HCT116 (cell line): ENCODE results near the gene TFEB. TPM values are rescaled to one million over a fixed set of nuclear protein-coding genes. Genes with fewer than 3 reads are reported as not detected.
A peak's percentile ranks its signal among the peaks of the same experiment; 100 is the strongest.

Source experiments
- ATAC-seq: fragments of 200-7000 bp; cut with Tn5 transposase; 2 replicates; pipeline ENCODE4 v1.9.1; 2020; ENCODE audit warnings: mild to moderate bottlenecking, moderate library complexity
- BruUV-seq: library from RNA; stranded (reverse); fragments of 400-500 nt; replicated peaks from 2 replicates; lab custom pipeline; 2021; lab: Mats Ljungman, UMichigan
- CTCF ChIA-PET: fragments of 300-600 bp; sonication (Branson Sonifier 250); formaldehyde crosslinking; loops from one replicate; lab custom pipeline; 2021; ENCODE audit warnings: antibody characterized with exemption; lab: Charles Lee
- POLR2A ChIA-PET: fragments of 300-600, 350-600 bp; sonication (Branson Sonifier 250); formaldehyde crosslinking; loops from one replicate; lab custom pipeline; 2021; ENCODE audit warnings: antibody characterized with exemption; lab: Charles Lee
- RAD21 ChIA-PET, 2 experiments: fragments of 300-600 bp; sonication (Branson Sonifier 250); formaldehyde crosslinking; loops; one replicate each; lab custom pipeline; 2023; ENCODE audit warnings: low total read pairs in 2 of 2; ENCODE audit not compliant: uncharacterized antibody in 2 of 2, unreplicated experiment in 2 of 2, low non-redundant PET in 1 of 2; lab: Charles Lee
- DNase-seq: peaks from one replicate; pipeline ENCODE4 v3.0.0-alpha.2; 2010; ENCODE audit warnings: low read depth, low spot score
- H2AFZ ChIP-seq: fragments of 200-600 bp; shearing (Covaris generic), sonication (generic); 2 replicates; pipeline ENCODE4 v1.6.1; 2017; ENCODE audit warnings: low read depth, mixed run types, mixed read lengths, antibody characterized with exemption, low read length; ENCODE audit not compliant: poor library complexity, severe bottlenecking
- H3K27ac ChIP-seq: 2 replicates; pipeline ENCODE4 v1.5.1; 2012; ENCODE audit warnings: low read depth, low read length
- H3K27me3 ChIP-seq: fragments of 200-600 bp; sonication (generic); 2 replicates; pipeline ENCODE4 v1.6.1; 2016; ENCODE audit warnings: mixed run types, low read length, mixed read lengths; ENCODE audit not compliant: insufficient read depth
- H3K36me3 ChIP-seq, 2 experiments: fragments of 200-500 bp in 1 of 2; fragments of 200-600 bp in 1 of 2; sonication (Bioruptor generic) in 1 of 2; sonication (generic) in 1 of 2; 2 replicates each; pipeline versions ENCODE4 v1.5.1 to v1.6.1; 2014 to 2016; ENCODE audit warnings: low read length in 2 of 2, inconsistent platforms in 1 of 2, mixed read lengths in 1 of 2, mixed run types in 1 of 2; ENCODE audit not compliant: insufficient read depth in 2 of 2, control insufficient read depth in 1 of 2
- H3K4me1 ChIP-seq, 2 experiments: fragments of 200-600 bp in 1 of 2; sonication (generic) in 1 of 2; 2 replicates each; pipeline versions ENCODE4 v1.5.1 to v1.6.1; 2012 to 2017; ENCODE audit warnings: low read length in 2 of 2, inconsistent platforms in 1 of 2, mild to moderate bottlenecking in 1 of 2, mixed read lengths in 1 of 2, mixed run types in 1 of 2, moderate library complexity in 1 of 2; ENCODE audit not compliant: insufficient read depth in 2 of 2, control insufficient read depth in 1 of 2
- H3K4me2 ChIP-seq: fragments of 200-600 bp; sonication (generic); 2 replicates; pipeline ENCODE4 v1.6.1; 2017; ENCODE audit warnings: mixed run types, low read length, mixed read lengths
- H3K4me3 ChIP-seq, 2 experiments: fragments of 200-600 bp in 1 of 2; sonication (generic) in 1 of 2; replicated peaks in 1 of 2; 2 replicates each; pipeline ENCODE4 v1.5.1; 2011 to 2016; ENCODE audit warnings: low read length in 2 of 2, control low read depth in 1 of 2, low read depth in 1 of 2, mild to moderate bottlenecking in 1 of 2, mixed read lengths in 1 of 2, mixed run types in 1 of 2
- H3K79me2 ChIP-seq: fragments of 200-600 bp; sonication (generic); 2 replicates; pipeline ENCODE4 v1.6.1; 2017; ENCODE audit warnings: mild to moderate bottlenecking, mixed run types, low read length, moderate library complexity, mixed read lengths; ENCODE audit not compliant: insufficient read depth
- H3K9ac ChIP-seq: fragments of 200-600 bp; sonication (generic); 2 replicates; pipeline ENCODE4 v1.6.1; 2016; ENCODE audit warnings: low read length, mixed read lengths
- H3K9me2 ChIP-seq: fragments of 200-600 bp; sonication (generic), shearing (Covaris generic); 2 replicates; pipeline ENCODE4 v1.6.1; 2017; ENCODE audit warnings: mixed run types, mild to moderate bottlenecking, moderate library complexity; ENCODE audit not compliant: insufficient read depth
- H3K9me3 ChIP-seq, 2 experiments: fragments of 200-500 bp in 1 of 2; fragments of 200-600 bp in 1 of 2; sonication (Bioruptor generic) in 1 of 2; sonication (generic) in 1 of 2; 2 replicates each; pipeline ENCODE4 v1.6.1; 2014 to 2017; ENCODE audit warnings: low read length in 2 of 2, mixed read lengths in 2 of 2, inconsistent platforms in 1 of 2, low read depth in 1 of 2, mild to moderate bottlenecking in 1 of 2, mixed run types in 1 of 2, moderate library complexity in 1 of 2; ENCODE audit not compliant: control insufficient read depth in 1 of 2, insufficient read depth in 1 of 2
- H4K20me1 ChIP-seq: fragments of 200-600 bp; sonication (generic), shearing (Covaris generic); 2 replicates; pipeline ENCODE4 v1.6.1; 2017; ENCODE audit warnings: mixed run types, mild to moderate bottlenecking, moderate library complexity; ENCODE audit not compliant: insufficient read depth
- CBX3 ChIP-seq: IDR thresholded peaks from 2 replicates; pipeline ENCODE4 v1.6.1; 2012; ENCODE audit warnings: low read depth
- CEBPB ChIP-seq: IDR thresholded peaks from 2 replicates; pipeline ENCODE4 v1.6.1; 2012; ENCODE audit warnings: low read depth
- ELF1 ChIP-seq: IDR thresholded peaks from 2 replicates; pipeline ENCODE4 v1.6.1; 2012; ENCODE audit warnings: low read depth, borderline replicate concordance
- EZH2 ChIP-seq: fragments of 200-600 bp; sonication (generic); IDR thresholded peaks from 2 replicates; pipeline ENCODE4 v1.6.1; 2017; ENCODE audit warnings: antibody characterized with exemption, mixed run types
- FOSL1 ChIP-seq: IDR thresholded peaks from 2 replicates; pipeline ENCODE4 v1.6.1; 2012; ENCODE audit warnings: low read depth
- SP1 ChIP-seq: IDR thresholded peaks from 2 replicates; pipeline ENCODE4 v1.6.1; 2012; ENCODE audit warnings: low read depth
- ZBTB33 ChIP-seq: IDR thresholded peaks from 2 replicates; pipeline ENCODE4 v1.6.1; 2011; ENCODE audit warnings: mild to moderate bottlenecking, low read length, moderate library complexity; ENCODE audit not compliant: insufficient replicate concordance; ENCODE audit errors: extremely low read depth
- intact Hi-C: fragments of 100-400 bp; cut with micrococcal nuclease; formaldehyde crosslinking; loops from 2 replicates; pipeline ENCODE4 v1.10.0; 2022
- total RNA-seq: library from RNA; stranded (reverse); gene quantifications from one replicate; pipeline ENCODE4 v1.2.1, GENCODE V29; 2021; ENCODE audit not compliant: unreplicated experiment
- TF ChIP-seq, protein P1 (sequence below): IDR thresholded peaks from 2 replicates; pipeline ENCODE4 v1.6.1; 2012
- TF ChIP-seq, protein P2 (sequence below): IDR thresholded peaks from 2 replicates; pipeline ENCODE4 v1.6.1; 2012

Gene TFEB
- total RNA-seq, 1 experiment from 2014 or later, result 4.8 TPM

GRCh38 chr6:41713650-41714291 is 21.6 kb downstream of the TFEB start:
- peak; percentile 78 for ATAC-seq
- intact Hi-C loops, result no loop called here
- peak overlapping the region; percentile 15 to 39 for H3K4me3 ChIP-seq
- H2AFZ ChIP-seq, result no peak overlapping the region
- no peaks in the 10 kb centered on the region for H4K20me1 ChIP-seq
- H3K27ac ChIP-seq, result peak overlapping the region; percentile 91
- TF ChIP-seq, protein P1, sequence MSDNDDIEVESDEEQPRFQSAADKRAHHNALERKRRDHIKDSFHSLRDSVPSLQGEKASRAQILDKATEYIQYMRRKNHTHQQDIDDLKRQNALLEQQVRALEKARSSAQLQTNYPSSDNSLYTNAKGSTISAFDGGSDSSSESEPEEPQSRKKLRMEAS, result peak; percentile 49; the same call in 1 of the 2 replicates
- TF ChIP-seq, protein P2, sequence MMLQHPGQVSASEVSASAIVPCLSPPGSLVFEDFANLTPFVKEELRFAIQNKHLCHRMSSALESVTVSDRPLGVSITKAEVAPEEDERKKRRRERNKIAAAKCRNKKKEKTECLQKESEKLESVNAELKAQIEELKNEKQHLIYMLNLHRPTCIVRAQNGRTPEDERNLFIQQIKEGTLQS, result no peak
- TF ChIP-seq CBX3, result no peak
- ChIA-PET POLR2A (interaction anchor here (1.1 kb wide), 1 partner anchor 14 kb away, joined by 3 read pairs; no protein-coding TSS in a partner anchor), CTCF (interaction anchor here (1.0 to 2.5 kb wide), 2 partner anchors 9 to 21 kb away, joined by 5 to 17 read pairs; no protein-coding TSS in a partner anchor), RAD21 (interaction anchor here in 1 of 2 experiments (1.5 kb wide), 1 partner anchor 21 kb away, joined by 4 read pairs; no protein-coding TSS in a partner anchor)
- no peaks in the 10 kb centered on the region for H3K9me3 ChIP-seq
- H3K9me2 ChIP-seq, result no peaks in the 10 kb centered on the region
- no TSS peak for BruUV-seq
- H3K4me1 ChIP-seq, result peaks cover 41 to 47% of the 10 kb centered on the region in 2 experiments
- no peak for DNase-seq
- no peaks in the 10 kb centered on the region for H3K79me2 ChIP-seq
- peak overlapping the region; percentile 51 for H3K9ac ChIP-seq
- no peaks in the 10 kb centered on the region for H3K36me3 ChIP-seq
- no peaks in the 10 kb centered on the region for H3K27me3 ChIP-seq
- peak overlapping the region; percentile 86 for H3K4me2 ChIP-seq

DNA sequence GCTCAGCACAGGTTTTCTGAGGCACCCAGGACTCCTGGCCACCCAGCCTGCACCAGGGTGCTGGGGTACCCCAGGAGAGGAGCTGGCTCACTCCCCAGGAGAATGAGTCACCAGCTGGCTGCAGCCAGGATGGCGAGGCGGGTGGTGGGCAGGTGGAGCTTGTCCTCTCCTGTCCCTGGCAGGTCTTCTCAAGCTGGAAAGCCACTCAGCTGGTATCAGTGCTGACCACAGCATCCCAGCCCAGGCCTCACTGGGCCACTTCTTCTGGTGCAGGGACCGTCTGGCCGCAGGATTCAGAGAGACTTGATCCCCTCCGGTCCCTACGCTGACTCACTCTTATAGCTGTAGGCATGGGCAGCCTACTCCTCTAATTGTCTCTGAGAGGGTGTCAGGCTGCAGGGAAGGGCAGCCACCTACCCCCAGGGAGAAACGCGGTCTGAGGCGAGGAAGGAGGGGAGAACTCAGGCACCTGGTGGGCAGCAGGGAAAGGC is 22.2 kb downstream of the TFEB start:
- H3K27me3 ChIP-seq, result no peaks in the 10 kb centered on the region
- no peak overlapping the region for H2AFZ ChIP-seq
- peak overlapping the region in 1 of 2 experiments; percentile 39; a peak in 2 of 4 replicates for H3K4me3 ChIP-seq
- RAD21 ChIA-PET, result interaction anchor here in 1 of 2 experiments (1.5 kb wide), 1 partner anchor 21 kb away, joined by 4 read pairs; no protein-coding TSS in a partner anchor
- peak overlapping the region; percentile 51 for H3K9ac ChIP-seq
- H3K36me3 ChIP-seq, result no peaks in the 10 kb centered on the region
- no peaks in the 10 kb centered on the region for H3K9me2 ChIP-seq
- DNase-seq (no peak), ATAC-seq (peak; percentile 79)
- no peaks in the 10 kb centered on the region for H3K79me2 ChIP-seq
- intact Hi-C loops, result no loop called here
- TF ChIP-seq SP1, result peak; percentile 29; the same call in 1 of the 2 replicates
- TF ChIP-seq, protein P1, result peak; percentile 18; the same call in 1 of the 2 replicates
- no peak for TF ChIP-seq ZBTB33
- no peak for TF ChIP-seq ELF1
- no peak for TF ChIP-seq CBX3
- TF ChIP-seq EZH2, result no peak
- TF ChIP-seq FOSL1, result peak; percentile 53
- TF ChIP-seq CEBPB, result no peak
- TF ChIP-seq, all 23 proteins: peak for 3
- no TSS peak for BruUV-seq
- H3K9me3 ChIP-seq, result no peaks in the 10 kb centered on the region
- peaks cover 41 to 47% of the 10 kb centered on the region in 2 experiments for H3K4me1 ChIP-seq
- POLR2A ChIA-PET, result interaction anchor here (1.1 kb wide), 1 partner anchor 14 kb away, joined by 3 read pairs; no protein-coding TSS in a partner anchor
- no peaks in the 10 kb centered on the region for H4K20me1 ChIP-seq
- CTCF ChIA-PET, result interaction anchor here (0.7 to 2.5 kb wide), 3 partner anchors 8 to 110 kb away, joined by 3 to 17 read pairs (median 5); no protein-coding TSS in a partner anchor
- H3K27ac ChIP-seq, result peak overlapping the region; percentile 91
- H3K4me2 ChIP-seq, result peak overlapping the region; percentile 86
